Lower leg skin (tissue), 3 donors: ENCODE data around the gene IMMP2L.

Experiments used
- CTCF ChIP-seq, 3 donors: fragments of 450-650 bp; IDR thresholded peaks; one replicate each; pipeline ENCODE4 v1.5.1; 2016; ENCODE audit warnings: antibody characterized with exemption in 3 of 3, mild to moderate bottlenecking in 3 of 3, moderate library complexity in 2 of 3
- POLR2A ChIP-seq, 2 donors: fragments of 450-650 bp; IDR thresholded peaks; one replicate each; pipeline ENCODE4 v1.6.1; 2016 to 2017; ENCODE audit warnings: antibody characterized with exemption in 2 of 2, mild to moderate bottlenecking in 1 of 2, moderate library complexity in 1 of 2

GRCh38 chr7:111312966-111313365, 249.3 kb downstream of the IMMP2L start:
- TF ChIP-seq POLR2A (IDR thresholded peaks at IDR 0.05) (no peak), CTCF (IDR thresholded peaks at IDR 0.05) (no peak)
